Neural progenitor cell (in vitro differentiated cells): ENCODE data around the gene CLTCL1.
"Not testable (repeated sequence)": the region's sequence is repeated elsewhere in the genome, so short reads cannot be mapped to it uniquely, and the experiment has no call there.

ENCODE experiments used
- CTCF ChIP-seq: fragments of 200-600 bp; sonication (generic); IDR thresholded peaks from 2 replicates; pipeline ENCODE4 v1.5.1; 2017; ENCODE audit warnings: antibody characterized with exemption, mild to moderate bottlenecking
- EZH2 ChIP-seq: fragments of 200-600 bp; sonication (generic); IDR thresholded peaks from 2 replicates; pipeline ENCODE4 v1.6.1; 2017; ENCODE audit warnings: antibody characterized with exemption, mild to moderate bottlenecking, moderate library complexity
- EZH2phosphoT487 ChIP-seq: fragments of 200-600 bp; sonication (generic); IDR thresholded peaks from 2 replicates; pipeline ENCODE4 v1.6.1; 2017; ENCODE audit warnings: antibody characterized with exemption

- not testable (repeated sequence) for TF ChIP-seq CTCF, EZH2, EZH2phosphoT487
Observed at GRCh38 chr22:19279143-19279542, 12.4 kb downstream of the CLTCL1 start.
